ENCODE measurements around the gene SH3BGRL2.

The SH3BGRL2 gene

GRCh38 chr6:79627422-79627821 is 3.7 kb upstream of the SH3BGRL2 start:
- Mint-ChIP-seq H3K27me3 (ENCODE audit: low read depth) (peaks cover 40% of the 10 kb centered on the region), H3K4me1 (ENCODE audit: low read depth) (peaks cover 7% of the 10 kb centered on the region), H3K27ac (no peak overlapping the region), H3K9me3 (no peaks in the 10 kb centered on the region), H3K4me3 (no peak overlapping the region), H3K36me3 (ENCODE audit: low read depth) (no peaks in the 10 kb centered on the region)

GRCh38 chr6:79628466-79629288 is 2.5 kb upstream of the SH3BGRL2 start:
- no peak overlapping the region for H3K4me3 Mint-ChIP-seq
- H3K9me3 Mint-ChIP-seq, result no peaks in the 10 kb centered on the region
- H3K27me3 Mint-ChIP-seq (ENCODE audit: low read depth), result peaks cover 48% of the 10 kb centered on the region
- peaks cover 7% of the 10 kb centered on the region for H3K4me1 Mint-ChIP-seq (ENCODE audit: low read depth)
- H3K36me3 Mint-ChIP-seq (ENCODE audit: low read depth), result no peaks in the 10 kb centered on the region
- no peak overlapping the region for H3K27ac Mint-ChIP-seq

- H3K27ac Mint-ChIP-seq, result no peak overlapping the region
- H3K36me3 Mint-ChIP-seq (ENCODE audit: low read depth), result no peaks in the 10 kb centered on the region
- peaks cover 7% of the 10 kb centered on the region for H3K4me1 Mint-ChIP-seq (ENCODE audit: low read depth)
- peaks cover 55% of the 10 kb centered on the region for H3K27me3 Mint-ChIP-seq (ENCODE audit: low read depth)
- no peaks in the 10 kb centered on the region for H3K9me3 Mint-ChIP-seq
- H3K4me3 Mint-ChIP-seq, result peak overlapping the region; percentile 79
Measured at GRCh38 chr6:79630380-79630882, 698 bp upstream of the SH3BGRL2 start.

GRCh38 chr6:79631693-79632172 is 604 bp downstream of the SH3BGRL2 start:
- H3K27me3 Mint-ChIP-seq (ENCODE audit: low read depth), result peaks cover 62% of the 10 kb centered on the region
- peak overlapping the region; percentile 79 for H3K4me3 Mint-ChIP-seq
- H3K36me3 Mint-ChIP-seq (ENCODE audit: low read depth), result no peaks in the 10 kb centered on the region
- no peak overlapping the region for H3K27ac Mint-ChIP-seq
- H3K4me1 Mint-ChIP-seq (ENCODE audit: low read depth), result peaks cover 7% of the 10 kb centered on the region
- H3K9me3 Mint-ChIP-seq, result no peaks in the 10 kb centered on the region

GRCh38 chr6:79632580-79632979 is 1.5 kb downstream of the SH3BGRL2 start:
- Mint-ChIP-seq H3K27me3 (ENCODE audit: low read depth) (peaks cover 63% of the 10 kb centered on the region), H3K27ac (no peak overlapping the region), H3K9me3 (no peaks in the 10 kb centered on the region), H3K4me3 (no peak overlapping the region), H3K4me1 (ENCODE audit: low read depth) (peaks cover 7% of the 10 kb centered on the region), H3K36me3 (ENCODE audit: low read depth) (no peaks in the 10 kb centered on the region)

- no peaks in the 10 kb centered on the region for H3K36me3 Mint-ChIP-seq (ENCODE audit: low read depth)
- peaks cover 7% of the 10 kb centered on the region for H3K4me1 Mint-ChIP-seq (ENCODE audit: low read depth)
- peaks cover 52% of the 10 kb centered on the region for H3K27me3 Mint-ChIP-seq (ENCODE audit: low read depth)
- no peak overlapping the region for H3K27ac Mint-ChIP-seq
- no peak overlapping the region for H3K4me3 Mint-ChIP-seq
- no peaks in the 10 kb centered on the region for H3K9me3 Mint-ChIP-seq
Measured at GRCh38 chr6:79634491-79635231, 3.5 kb downstream of the SH3BGRL2 start.

- Mint-ChIP-seq H3K27me3 (ENCODE audit: low read depth) (peaks cover 48% of the 10 kb centered on the region), H3K27ac (no peak overlapping the region), H3K4me3 (no peak overlapping the region), H3K9me3 (no peaks in the 10 kb centered on the region), H3K36me3 (ENCODE audit: low read depth) (no peaks in the 10 kb centered on the region), H3K4me1 (ENCODE audit: low read depth) (peaks cover 7% of the 10 kb centered on the region)
Measured at GRCh38 chr6:79635232-79635543, 4.1 kb downstream of the SH3BGRL2 start.

- H3K4me3 Mint-ChIP-seq, result no peak overlapping the region
- no peaks in the 10 kb centered on the region for H3K9me3 Mint-ChIP-seq
- H3K27ac Mint-ChIP-seq, result no peak overlapping the region
- peaks cover 2% of the 10 kb centered on the region for H3K4me1 Mint-ChIP-seq (ENCODE audit: low read depth)
- H3K36me3 Mint-ChIP-seq (ENCODE audit: low read depth), result no peaks in the 10 kb centered on the region
- H3K27me3 Mint-ChIP-seq (ENCODE audit: low read depth), result peaks cover 36% of the 10 kb centered on the region
Measured at GRCh38 chr6:79636673-79637072, 5.5 kb downstream of the SH3BGRL2 start.

GRCh38 chr6:79640146-79641111 is 9.3 kb downstream of the SH3BGRL2 start:
- no peak overlapping the region for H3K4me3 Mint-ChIP-seq
- H3K27me3 Mint-ChIP-seq (ENCODE audit: low read depth), result peaks cover 8% of the 10 kb centered on the region
- H3K27ac Mint-ChIP-seq, result no peak overlapping the region
- H3K9me3 Mint-ChIP-seq, result no peaks in the 10 kb centered on the region
- no peaks in the 10 kb centered on the region for H3K4me1 Mint-ChIP-seq (ENCODE audit: low read depth)
- no peaks in the 10 kb centered on the region for H3K36me3 Mint-ChIP-seq (ENCODE audit: low read depth)

- H3K36me3 Mint-ChIP-seq (ENCODE audit: low read depth), result no peaks in the 10 kb centered on the region
- H3K27me3 Mint-ChIP-seq (ENCODE audit: low read depth), result peaks cover 15% of the 10 kb centered on the region
- no peaks in the 10 kb centered on the region for H3K9me3 Mint-ChIP-seq
Measured at GRCh38 chr6:79646006-79646405, 14.9 kb downstream of the SH3BGRL2 start.

GRCh38 chr6:79646561-79646960 is 15.4 kb downstream of the SH3BGRL2 start:
- peaks cover 15% of the 10 kb centered on the region for H3K27me3 Mint-ChIP-seq (ENCODE audit: low read depth)
- no peaks in the 10 kb centered on the region for H3K4me1 Mint-ChIP-seq (ENCODE audit: low read depth)
- H3K36me3 Mint-ChIP-seq (ENCODE audit: low read depth), result no peaks in the 10 kb centered on the region
- H3K9me3 Mint-ChIP-seq, result no peaks in the 10 kb centered on the region
- no peak overlapping the region for H3K4me3 Mint-ChIP-seq
- H3K27ac Mint-ChIP-seq, result no peak overlapping the region

More at GRCh38 chr6:79646006-79646405, 14.9 kb downstream of the SH3BGRL2 start:
- no peak overlapping the region for H3K27ac Mint-ChIP-seq
- H3K4me1 Mint-ChIP-seq (ENCODE audit: low read depth), result no peaks in the 10 kb centered on the region
- H3K4me3 Mint-ChIP-seq, result no peak overlapping the region

GRCh38 chr6:79647741-79648140 is 16.6 kb downstream of the SH3BGRL2 start:
- H3K4me3 Mint-ChIP-seq, result no peak overlapping the region
- H3K9me3 Mint-ChIP-seq, result no peaks in the 10 kb centered on the region
- no peaks in the 10 kb centered on the region for H3K36me3 Mint-ChIP-seq (ENCODE audit: low read depth)
- no peaks in the 10 kb centered on the region for H3K4me1 Mint-ChIP-seq (ENCODE audit: low read depth)
- H3K27ac Mint-ChIP-seq, result no peak overlapping the region
- H3K27me3 Mint-ChIP-seq (ENCODE audit: low read depth), result peaks cover 15% of the 10 kb centered on the region

GRCh38 chr6:79648328-79648727 is 17.2 kb downstream of the SH3BGRL2 start:
- H3K27me3 Mint-ChIP-seq (ENCODE audit: low read depth), result peaks cover 15% of the 10 kb centered on the region
- H3K36me3 Mint-ChIP-seq (ENCODE audit: low read depth), result no peaks in the 10 kb centered on the region
- no peak overlapping the region for H3K4me3 Mint-ChIP-seq
- no peaks in the 10 kb centered on the region for H3K9me3 Mint-ChIP-seq
- no peaks in the 10 kb centered on the region for H3K4me1 Mint-ChIP-seq (ENCODE audit: low read depth)
- H3K27ac Mint-ChIP-seq, result no peak overlapping the region

- Mint-ChIP-seq H3K4me1 (ENCODE audit: low read depth) (no peaks in the 10 kb centered on the region), H3K36me3 (ENCODE audit: low read depth) (no peaks in the 10 kb centered on the region), H3K4me3 (no peak overlapping the region), H3K27me3 (ENCODE audit: low read depth) (peaks cover 15% of the 10 kb centered on the region), H3K9me3 (no peaks in the 10 kb centered on the region), H3K27ac (no peak overlapping the region)
Measured at GRCh38 chr6:79649016-79649415, 17.9 kb downstream of the SH3BGRL2 start.

Data from T-helper 1 cell treated with Interleukin-12 subunit alpha and Interleukin-12 subunit beta and Interleukin-4 antibody, amounts not matched to agents 30 μg/mL and 1 μg/mL, for 36 hours (primary cell).